GM19467 (cell line): ENCODE data around the gene ALPK3.

ENCODE experiments used
- ATAC-seq: cut with Tn5 transposase; IDR thresholded peaks from one replicate; pipeline ENCODE4 v1.9.1; 2021; ENCODE audit warnings: mild to moderate bottlenecking, moderate library complexity; ENCODE audit not compliant: unreplicated experiment

The ALPK3 gene

DNA sequence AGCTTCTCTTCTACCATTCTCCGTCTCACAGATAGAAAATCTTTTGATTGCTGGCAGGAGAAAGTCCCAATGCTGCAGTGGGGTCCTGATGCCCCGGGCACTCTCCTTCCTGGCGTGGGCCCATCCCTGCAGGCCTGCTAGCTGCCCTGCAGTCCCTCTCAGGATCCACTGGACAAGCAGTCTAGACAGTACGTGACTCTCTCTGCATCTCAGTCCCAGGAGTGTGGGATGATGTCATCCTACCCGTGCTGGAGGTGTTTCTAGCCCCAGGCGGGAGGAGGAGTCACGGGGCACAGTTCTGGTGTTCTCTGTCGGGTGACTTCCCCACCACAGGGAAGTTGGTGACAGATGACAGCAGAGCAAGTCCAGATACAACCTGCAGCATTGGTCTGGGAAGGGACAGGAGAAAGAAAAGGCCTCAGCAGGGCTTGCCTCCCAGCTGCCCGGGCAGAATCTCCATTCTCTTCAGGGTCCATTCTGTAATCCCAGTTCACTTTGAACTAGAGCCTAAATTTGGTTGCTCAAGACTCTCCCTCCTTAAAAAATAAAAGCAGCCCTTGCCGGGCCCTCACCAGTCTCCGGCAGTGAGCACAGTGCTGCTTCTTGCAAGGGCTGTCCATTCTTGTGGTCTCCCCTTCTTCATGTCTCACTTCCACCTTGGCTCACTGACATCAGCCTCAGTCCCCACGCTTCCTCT is 97.9 kb downstream of the ALPK3 start:
- peak; percentile 82 for ATAC-seq

DNA sequence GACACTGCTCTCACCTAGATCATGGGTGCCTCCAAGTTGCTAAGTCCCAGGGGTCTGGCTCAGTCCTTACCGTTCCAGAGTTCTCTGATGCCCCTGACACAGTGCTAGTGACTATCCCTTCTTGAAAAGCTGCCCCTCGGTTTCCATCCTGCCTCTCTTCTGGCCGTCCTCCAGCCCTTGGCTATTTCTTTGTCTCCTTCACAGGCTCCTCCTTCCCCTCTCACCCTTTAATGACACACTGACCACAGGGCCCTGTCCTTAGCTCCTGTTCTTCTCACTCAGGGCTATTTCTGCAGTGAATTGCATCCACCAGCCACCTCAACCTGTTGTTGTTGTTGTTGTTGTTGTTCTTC is 98.4 kb downstream of the ALPK3 start:
- ATAC-seq, result no peak

DNA sequence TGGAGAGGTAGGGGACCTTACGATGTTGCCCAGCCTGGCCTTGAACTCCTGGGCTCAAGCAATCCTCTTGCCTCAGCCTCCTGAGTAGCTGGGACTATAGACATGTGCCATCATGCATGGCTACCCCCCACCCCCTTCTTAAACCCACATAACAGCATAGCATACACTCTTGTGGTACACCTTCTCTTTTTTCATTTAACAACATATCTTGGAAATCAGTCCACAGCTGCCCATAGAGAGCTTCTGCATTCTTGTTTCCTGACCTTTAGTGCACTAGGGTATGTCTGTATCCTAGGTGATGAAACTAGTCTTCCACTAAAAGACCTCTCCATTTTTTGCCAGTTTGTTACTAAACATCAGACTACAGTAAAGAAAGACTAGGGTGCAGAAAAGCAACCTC is 100.3 kb downstream of the ALPK3 start:
- no peak for ATAC-seq

DNA sequence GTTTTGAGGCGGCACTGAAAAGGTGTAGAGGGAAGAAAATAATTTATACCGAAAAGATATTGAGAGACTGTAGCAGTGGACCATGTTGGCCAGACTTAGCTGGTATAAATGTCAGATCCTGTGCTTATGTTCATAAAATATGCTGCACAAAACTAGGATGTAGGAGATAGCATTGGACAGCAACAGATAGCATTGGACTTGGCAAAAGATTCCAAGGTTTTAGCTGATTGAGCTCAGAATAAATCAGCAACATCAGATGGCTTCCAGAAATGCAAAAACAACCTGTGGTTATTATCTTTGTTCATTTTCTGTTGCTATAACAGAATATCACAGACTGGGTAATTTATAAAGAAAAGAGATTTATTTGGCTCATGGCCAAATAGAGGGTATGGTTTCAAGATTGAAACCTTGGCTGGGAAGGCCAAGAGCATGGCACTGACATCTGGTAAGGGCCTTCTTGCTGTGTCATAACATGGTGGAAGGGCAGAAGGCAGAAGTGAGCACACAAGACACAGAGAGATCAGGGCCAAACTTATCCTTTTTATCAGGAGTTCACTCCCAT is 102.0 kb downstream of the ALPK3 start:
- no peak for ATAC-seq

DNA sequence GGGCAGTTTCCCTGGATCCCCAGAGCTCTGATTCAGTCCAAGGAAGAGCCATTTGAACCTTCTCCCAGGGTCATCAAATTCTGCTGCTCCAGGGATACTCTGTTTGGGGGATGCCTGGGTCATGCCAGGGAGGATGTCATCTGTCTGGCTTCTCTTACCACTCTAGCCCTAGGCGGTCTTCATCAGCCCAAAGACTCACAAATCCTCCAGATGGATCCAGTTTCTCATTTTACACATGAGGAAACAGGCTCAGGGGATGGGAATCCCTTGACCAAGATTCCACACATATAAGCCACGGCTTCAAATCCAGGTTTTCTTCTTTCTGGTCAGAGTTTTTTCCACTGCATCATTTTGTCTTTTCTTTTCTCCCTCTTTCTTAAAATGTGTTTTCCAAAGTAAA is 104.0 kb downstream of the ALPK3 start:
- no peak for ATAC-seq

DNA sequence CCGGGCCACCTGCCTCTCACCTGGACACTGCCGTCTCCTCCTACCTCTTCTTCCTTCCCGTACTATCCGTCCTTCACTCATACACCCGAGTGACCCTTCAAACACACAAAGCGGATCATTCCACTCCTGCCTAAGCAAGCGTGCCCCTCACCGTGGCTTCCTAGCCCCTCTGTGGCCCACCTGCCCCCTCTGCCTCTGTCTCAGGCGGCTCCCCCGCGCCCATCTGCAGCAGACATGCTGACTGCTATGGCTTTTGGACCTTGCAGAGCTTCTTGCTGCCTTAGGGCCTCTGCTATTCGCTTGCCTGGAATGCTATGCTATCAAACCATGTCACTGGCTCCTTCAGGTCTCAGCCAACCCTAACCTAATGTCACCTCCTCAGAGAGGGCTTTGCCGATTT is 105.4 kb downstream of the ALPK3 start:
- ATAC-seq, result no peak
